Activated naive CD4-positive, alpha-beta T cell treated with anti-CD3 and anti-CD28 coated beads for 36 hours (primary cell): Measurements from ENCODE around the gene GABRR2. TPM values are rescaled to one million over a fixed set of nuclear protein-coding genes. Genes with fewer than 3 reads are reported as not detected.

Experiments
- CTCF ChIA-PET: fragments of 350-600 bp; sonication (Branson Sonifier 250); formaldehyde crosslinking; loops from one replicate; lab custom pipeline; 2021; ENCODE audit warnings: antibody characterized with exemption; lab: Charles Lee
- DNase-seq: peaks from one replicate; pipeline ENCODE4 v3.0.0-alpha.2; 2020
- H3K27ac Mint-ChIP-seq: one replicate; pipeline ENCODE4 v1.8.0; 2021; ENCODE audit warnings: mild to moderate bottlenecking, mixed read lengths
- H3K27me3 Mint-ChIP-seq: one replicate; pipeline ENCODE4 v1.8.0; 2021; ENCODE audit warnings: low read depth, mixed read lengths
- H3K36me3 Mint-ChIP-seq: one replicate; pipeline ENCODE4 v1.8.0; 2021; ENCODE audit warnings: low read depth, mixed read lengths
- H3K4me1 Mint-ChIP-seq: one replicate; pipeline ENCODE4 v1.8.0; 2021; ENCODE audit warnings: low read depth, mixed read lengths
- H3K4me3 Mint-ChIP-seq: one replicate; pipeline ENCODE4 v1.8.0; 2021; ENCODE audit warnings: mild to moderate bottlenecking, moderate library complexity, mixed read lengths
- H3K9me3 Mint-ChIP-seq: one replicate; pipeline ENCODE4 v1.8.0; 2021; ENCODE audit warnings: mixed read lengths
- intact Hi-C: fragments of 100-400 bp; cut with micrococcal nuclease; formaldehyde crosslinking; loops from one replicate; pipeline ENCODE4 v1.15.1; 2023
- total RNA-seq, 2 experiments: library from RNA; stranded (reverse); gene quantifications; one replicate each; pipeline ENCODE4 v1.2.3, GENCODE V29; 2021

Gene GABRR2
- total RNA-seq, 2 experiments from 2014 or later, result not detected

GRCh38 chr6:89286516-89286915 is 28.6 kb downstream of the GABRR2 start:
- CTCF ChIA-PET, result interaction anchor here (0.6 kb wide), 1 partner anchor 385 kb away, joined by 3 read pairs; no protein-coding TSS in a partner anchor
- H3K9me3 Mint-ChIP-seq, result no peaks in the 10 kb centered on the region
- intact Hi-C loops, result no loop called here
- DNase-seq, result no peak
- H3K4me1 Mint-ChIP-seq, result no peaks in the 10 kb centered on the region
- no peak overlapping the region for H3K4me3 Mint-ChIP-seq
- H3K36me3 Mint-ChIP-seq, result no peaks in the 10 kb centered on the region
- H3K27ac Mint-ChIP-seq, result no peak overlapping the region
- H3K27me3 Mint-ChIP-seq, result no peaks in the 10 kb centered on the region

GRCh38 chr6:89284963-89285735 is 29.9 kb downstream of the GABRR2 start:
- no peaks in the 10 kb centered on the region for H3K4me1 Mint-ChIP-seq
- H3K4me3 Mint-ChIP-seq, result no peak overlapping the region
- DNase-seq, result no peak
- no peaks in the 10 kb centered on the region for H3K9me3 Mint-ChIP-seq
- intact Hi-C loops, result no loop called here
- H3K36me3 Mint-ChIP-seq, result no peaks in the 10 kb centered on the region
- no peak overlapping the region for H3K27ac Mint-ChIP-seq
- H3K27me3 Mint-ChIP-seq, result no peaks in the 10 kb centered on the region
- CTCF ChIA-PET, result interaction anchor here (0.8 kb wide), 1 partner anchor 13 kb away, joined by 3 read pairs; no protein-coding TSS in a partner anchor

GRCh38 chr6:89284081-89284480 is 31.0 kb downstream of the GABRR2 start:
- Mint-ChIP-seq H3K27ac (no peak overlapping the region), H3K4me1 (no peaks in the 10 kb centered on the region)
- CTCF ChIA-PET, result interaction anchor here (0.5 to 1.5 kb wide), 2 partner anchors 66 to 83 kb away, joined by 4 to 5 read pairs; no protein-coding TSS in a partner anchor

GRCh38 chr6:89282749-89283148 is 32.4 kb downstream of the GABRR2 start:
- intact Hi-C loops, result no loop called here
- no peaks in the 10 kb centered on the region for H3K9me3 Mint-ChIP-seq
- CTCF ChIA-PET, result interaction anchor here (0.6 to 1.5 kb wide), 3 partner anchors 43 to 528 kb away, joined by 3 to 4 read pairs (median 3); no protein-coding TSS in a partner anchor
- H3K27ac Mint-ChIP-seq, result no peak overlapping the region
- no peaks in the 10 kb centered on the region for H3K4me1 Mint-ChIP-seq
- H3K36me3 Mint-ChIP-seq, result no peaks in the 10 kb centered on the region
- no peak for DNase-seq
- no peaks in the 10 kb centered on the region for H3K27me3 Mint-ChIP-seq
- H3K4me3 Mint-ChIP-seq, result no peak overlapping the region

More at GRCh38 chr6:89284081-89284480, 31.0 kb downstream of the GABRR2 start:
- H3K9me3 Mint-ChIP-seq, result no peaks in the 10 kb centered on the region
- H3K4me3 Mint-ChIP-seq, result no peak overlapping the region
- H3K27me3 Mint-ChIP-seq, result no peaks in the 10 kb centered on the region
- intact Hi-C loops, result no loop called here
- H3K36me3 Mint-ChIP-seq, result no peaks in the 10 kb centered on the region
- no peak for DNase-seq

- H3K27me3 Mint-ChIP-seq, result no peaks in the 10 kb centered on the region
- no peaks in the 10 kb centered on the region for H3K4me1 Mint-ChIP-seq
- H3K4me3 Mint-ChIP-seq, result no peak overlapping the region
- H3K9me3 Mint-ChIP-seq, result no peaks in the 10 kb centered on the region
- CTCF ChIA-PET, result interaction anchor here (0.9 to 1.3 kb wide), 5 partner anchors 22 to 299 kb away, joined by 3 to 4 read pairs (median 3); no protein-coding TSS in a partner anchor
- intact Hi-C loops, result no loop called here
- DNase-seq, result peak; percentile 62
- no peak overlapping the region for H3K27ac Mint-ChIP-seq
- no peaks in the 10 kb centered on the region for H3K36me3 Mint-ChIP-seq
These were observed 33.3 kb downstream of the GABRR2 start for GRCh38 chr6:89281779-89282246.

- intact Hi-C loops, result no loop called here
These were observed 36.1 kb downstream of the GABRR2 start for GRCh38 chr6:89278956-89279355.

GRCh38 chr6:89275900-89276299 is 39.2 kb downstream of the GABRR2 start:
- no peaks in the 10 kb centered on the region for H3K36me3 Mint-ChIP-seq
- H3K9me3 Mint-ChIP-seq, result no peaks in the 10 kb centered on the region
- intact Hi-C loops, result no loop called here
- DNase-seq, result no peak
- H3K4me3 Mint-ChIP-seq, result no peak overlapping the region
- CTCF ChIA-PET, result interaction anchor here (0.7 kb wide), 1 partner anchor 80 kb away, joined by 3 read pairs; no protein-coding TSS in a partner anchor
- no peaks in the 10 kb centered on the region for H3K27me3 Mint-ChIP-seq
- peaks cover under 1% of the 10 kb centered on the region for H3K4me1 Mint-ChIP-seq
- no peak overlapping the region for H3K27ac Mint-ChIP-seq

More at GRCh38 chr6:89278956-89279355, 36.1 kb downstream of the GABRR2 start:
- no peaks in the 10 kb centered on the region for H3K4me1 Mint-ChIP-seq
- CTCF ChIA-PET, result interaction anchor here (0.5 kb wide), 1 partner anchor 22 kb away, joined by 3 read pairs; no protein-coding TSS in a partner anchor
- DNase-seq, result no peak
- no peaks in the 10 kb centered on the region for H3K9me3 Mint-ChIP-seq
- H3K36me3 Mint-ChIP-seq, result no peaks in the 10 kb centered on the region
- H3K27me3 Mint-ChIP-seq, result no peaks in the 10 kb centered on the region
- no peak overlapping the region for H3K4me3 Mint-ChIP-seq
- H3K27ac Mint-ChIP-seq, result no peak overlapping the region

GRCh38 chr6:89273816-89274215 is 41.3 kb downstream of the GABRR2 start:
- H3K27me3 Mint-ChIP-seq, result no peaks in the 10 kb centered on the region
- DNase-seq, result no peak
- CTCF ChIA-PET, result no interaction called here
- H3K9me3 Mint-ChIP-seq, result no peaks in the 10 kb centered on the region
- intact Hi-C loops, result no loop called here
- H3K4me3 Mint-ChIP-seq, result no peak overlapping the region
- H3K27ac Mint-ChIP-seq, result no peak overlapping the region
- no peaks in the 10 kb centered on the region for H3K36me3 Mint-ChIP-seq
- peaks cover 2% of the 10 kb centered on the region for H3K4me1 Mint-ChIP-seq

GRCh38 chr6:89272596-89272995 is 42.5 kb downstream of the GABRR2 start:
- CTCF ChIA-PET, result no interaction called here
- no peaks in the 10 kb centered on the region for H3K27me3 Mint-ChIP-seq
- peaks cover 2% of the 10 kb centered on the region for H3K4me1 Mint-ChIP-seq
- H3K9me3 Mint-ChIP-seq, result no peaks in the 10 kb centered on the region
- DNase-seq, result no peak
- H3K4me3 Mint-ChIP-seq, result no peak overlapping the region
- intact Hi-C loops, result no loop called here
- no peaks in the 10 kb centered on the region for H3K36me3 Mint-ChIP-seq
- H3K27ac Mint-ChIP-seq, result no peak overlapping the region

- DNase-seq, result no peak
- H3K9me3 Mint-ChIP-seq, result no peaks in the 10 kb centered on the region
- H3K4me3 Mint-ChIP-seq, result no peak overlapping the region
- H3K36me3 Mint-ChIP-seq, result no peaks in the 10 kb centered on the region
- CTCF ChIA-PET, result no interaction called here
- intact Hi-C loops, result no loop called here
- H3K27ac Mint-ChIP-seq, result no peak overlapping the region
- H3K4me1 Mint-ChIP-seq, result peaks cover 2% of the 10 kb centered on the region
- no peaks in the 10 kb centered on the region for H3K27me3 Mint-ChIP-seq
These were observed 44.0 kb downstream of the GABRR2 start for GRCh38 chr6:89270951-89271721.

- Mint-ChIP-seq H3K27ac (no peak overlapping the region), H3K27me3 (no peaks in the 10 kb centered on the region), H3K9me3 (no peaks in the 10 kb centered on the region), H3K4me1 (peaks cover 2% of the 10 kb centered on the region), H3K36me3 (no peaks in the 10 kb centered on the region), H3K4me3 (no peak overlapping the region)
- intact Hi-C loops, result no loop called here
- CTCF ChIA-PET, result interaction anchor here (1.2 kb wide), 1 partner anchor 102 kb away, joined by 3 read pairs; no protein-coding TSS in a partner anchor
- no peak for DNase-seq
These were observed 45.1 kb downstream of the GABRR2 start for GRCh38 chr6:89269981-89270380.

GRCh38 chr6:89269252-89269651 is 45.8 kb downstream of the GABRR2 start:
- peaks cover 2% of the 10 kb centered on the region for H3K4me1 Mint-ChIP-seq
- intact Hi-C loops, result no loop called here
- no peak overlapping the region for H3K4me3 Mint-ChIP-seq
- no peak for DNase-seq
- no peak overlapping the region for H3K27ac Mint-ChIP-seq
- H3K9me3 Mint-ChIP-seq, result no peaks in the 10 kb centered on the region
- no peaks in the 10 kb centered on the region for H3K36me3 Mint-ChIP-seq
- CTCF ChIA-PET, result interaction anchor here (1.2 kb wide), 1 partner anchor 103 kb away, joined by 3 read pairs; no protein-coding TSS in a partner anchor
- H3K27me3 Mint-ChIP-seq, result no peaks in the 10 kb centered on the region
